CD4-positive, alpha-beta T cell treated with Interleukin-12 subunit alpha and Interleukin-12 subunit beta, for 1 hour (primary cell): ENCODE measurements around the gene AIP.
A peak's percentile ranks its signal among the peaks of the same experiment; 100 is the strongest.
"Not testable (repeated sequence)": the region's sequence is repeated elsewhere in the genome, so short reads cannot be mapped to it uniquely, and the experiment has no call there.

Source experiments
- DNase-seq: peaks from one replicate; pipeline ENCODE4 v3.0.0-alpha.2; 2020

Gene AIP

DNA sequence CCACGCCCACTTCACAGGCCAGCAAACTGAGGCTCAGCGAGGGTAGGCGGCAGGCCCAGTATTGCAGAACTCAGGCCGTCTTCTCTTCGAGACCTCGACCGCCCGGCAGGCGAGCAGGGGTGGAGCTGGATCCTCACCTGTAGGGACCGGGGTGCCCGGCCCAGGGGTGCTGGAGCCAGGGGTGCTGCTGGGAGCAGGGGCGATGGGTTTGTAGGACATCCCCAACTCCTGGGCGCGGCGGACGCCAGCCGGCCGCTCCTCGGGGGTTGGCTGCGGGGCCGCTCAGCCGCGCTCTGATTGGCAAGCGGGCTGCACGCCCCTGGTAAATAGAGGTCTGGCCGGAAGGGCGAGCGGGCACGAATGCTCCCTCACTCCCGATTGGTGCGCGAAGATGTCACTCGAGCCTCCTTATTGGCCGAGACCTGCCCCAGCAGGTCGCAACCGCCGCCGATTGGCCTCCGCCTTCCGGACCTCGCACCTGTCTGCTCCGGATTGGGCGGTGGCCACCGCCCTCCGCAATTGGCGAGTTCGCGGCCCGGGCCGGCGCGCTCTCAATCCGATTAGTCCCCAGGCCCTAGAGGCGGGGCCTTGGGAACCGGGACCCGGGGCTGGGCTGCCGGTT is 25.1 kb downstream of the AIP start, which contains the start of gene CDK2AP2:
TSS of gene CDK2AP2 (minus strand) at position 299 of the 622 bp plus-strand sequence. CDS start at position 219, 80 bp downstream.
- DNase-seq, result peak; percentile 98

- peak; percentile 98 for DNase-seq
These were observed 25.8 kb downstream of the AIP start for GRCh38 chr11:67508486-67509121.

DNA sequence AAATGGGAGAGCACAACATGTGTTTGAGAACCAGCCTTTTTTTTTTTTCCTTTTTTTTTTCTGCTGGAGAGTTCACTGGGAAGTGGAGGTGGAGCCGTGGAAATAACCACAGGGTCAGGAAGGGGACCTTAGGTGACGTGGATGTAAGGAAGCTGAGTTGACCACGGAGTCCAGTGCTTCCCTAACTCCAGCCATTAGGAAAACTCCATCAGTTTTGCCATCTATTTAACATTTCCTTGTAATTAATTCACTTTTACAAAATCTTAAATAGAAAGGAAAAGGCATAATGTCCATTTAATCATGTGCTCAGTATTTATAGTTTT is 27.2 kb downstream of the AIP start:
- DNase-seq, result no peak

DNA sequence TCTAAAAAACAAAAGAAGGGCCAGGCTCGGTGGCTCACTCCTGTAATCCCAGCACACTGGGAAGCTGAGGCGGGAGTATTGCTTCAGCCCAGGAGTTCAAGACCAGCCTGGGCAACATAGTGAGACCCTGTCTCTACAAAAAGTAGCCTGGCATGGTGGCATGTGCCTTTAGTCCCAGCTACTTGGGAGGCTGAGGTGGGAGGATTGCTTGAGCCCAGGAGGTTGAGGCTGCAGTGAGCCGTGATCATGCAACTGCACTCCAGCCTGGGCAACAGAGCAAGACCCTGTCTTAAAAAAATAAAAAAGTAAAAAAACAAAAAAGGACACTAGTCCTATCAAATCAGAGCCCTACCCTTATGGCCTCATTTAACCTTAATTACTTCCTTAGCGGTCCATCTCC is 28.7 kb downstream of the AIP start:
- DNase-seq, result not testable (repeated sequence)

- DNase-seq, result no peak
These were observed 31.3 kb downstream of the AIP start for GRCh38 chr11:67514116-67514515.

GRCh38 chr11:67516806-67517205 is 34.0 kb downstream of the AIP start:
- no peak for DNase-seq

GRCh38 chr11:67517784-67518552 is 35.1 kb downstream of the AIP start:
- no peak for DNase-seq

DNA sequence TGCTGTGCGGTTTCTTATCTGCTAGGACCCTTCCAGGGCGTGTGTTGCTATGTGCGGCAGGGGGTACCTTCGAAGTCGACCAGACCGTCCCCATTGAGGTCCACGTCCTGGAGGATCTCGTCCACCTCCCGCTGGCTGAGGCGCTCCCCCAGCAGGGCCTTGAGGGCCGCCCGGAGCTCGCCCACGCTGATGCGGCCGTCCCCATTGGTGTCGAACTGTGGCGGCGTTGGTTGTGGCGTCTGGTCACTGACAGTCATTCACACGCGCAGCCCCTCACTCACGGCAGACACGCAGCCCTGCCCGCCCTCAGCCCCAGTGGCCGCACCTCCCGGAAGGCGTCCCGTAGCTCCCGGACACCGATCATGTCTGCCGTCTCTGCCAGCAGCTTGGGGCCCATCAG is 36.9 kb downstream of the AIP start:
- DNase-seq, result no peak

DNA sequence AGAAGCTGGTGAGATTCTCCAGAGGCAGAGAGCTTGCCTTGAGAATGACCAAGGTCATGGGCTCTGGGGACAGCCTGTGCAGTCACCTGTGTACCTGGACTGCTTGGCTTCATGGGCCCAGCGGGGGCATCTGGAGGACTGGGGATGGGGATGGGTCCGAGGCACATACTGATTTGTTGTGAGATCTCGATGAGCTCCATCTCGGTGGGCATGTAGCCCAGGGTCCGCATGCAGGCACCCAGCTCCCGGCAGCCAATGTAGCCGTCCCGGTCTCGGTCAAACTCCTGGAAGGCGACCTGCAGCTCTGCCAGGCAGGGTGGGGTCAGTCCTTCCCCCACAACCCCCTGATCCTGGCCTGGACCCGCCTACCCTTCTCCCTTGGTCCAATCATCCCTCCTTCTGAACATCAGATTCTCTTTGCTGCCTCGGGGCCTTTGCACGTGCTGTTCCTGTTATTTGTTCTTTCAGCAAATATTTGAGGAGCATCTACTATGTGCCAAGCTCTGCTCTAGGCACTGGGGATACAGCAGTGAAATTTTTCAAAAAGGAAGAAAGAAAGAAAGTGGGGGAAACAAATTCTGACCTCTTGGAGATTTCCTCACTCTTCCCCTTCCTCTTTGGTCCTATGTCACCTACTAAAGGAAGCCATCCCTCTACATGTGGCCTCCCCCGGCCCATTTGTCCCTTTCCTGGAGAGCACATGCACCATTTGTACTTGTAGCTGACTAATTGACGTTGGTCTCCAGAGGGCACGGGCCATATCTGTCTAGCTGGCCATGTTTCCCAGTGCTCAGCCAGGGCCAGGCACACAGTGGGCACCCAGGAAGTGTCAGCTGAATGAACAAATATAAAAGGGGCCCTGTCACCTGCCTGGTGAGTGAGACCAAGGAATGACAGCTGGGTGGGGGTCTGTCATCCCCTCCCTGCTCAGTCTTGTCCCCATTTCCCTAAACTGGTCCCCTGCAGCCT is 38.3 kb downstream of the AIP start:
- no peak for DNase-seq

DNA sequence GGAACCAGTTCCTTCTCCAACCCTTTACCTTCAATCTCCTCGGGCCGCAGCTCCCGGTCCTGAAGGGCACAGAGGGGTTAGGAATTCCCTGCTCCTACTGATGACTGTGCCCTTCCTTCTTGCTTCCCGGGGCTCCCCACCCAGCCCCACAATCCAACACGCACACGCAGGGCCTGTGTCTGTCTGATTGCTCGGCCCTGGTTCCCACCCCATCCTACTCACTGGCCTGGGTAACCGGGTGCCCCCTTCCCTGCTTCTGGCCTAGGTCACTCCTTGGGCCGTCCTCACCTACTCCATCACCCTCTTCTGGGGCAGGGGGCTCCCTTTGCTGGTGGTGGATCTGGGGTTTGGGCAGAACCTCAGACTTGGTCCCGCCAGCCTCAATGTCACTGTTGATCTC is 39.1 kb downstream of the AIP start:
- DNase-seq, result no peak

- DNase-seq, result no peak
These were observed 39.5 kb downstream of the AIP start for GRCh38 chr11:67522338-67522737.

GRCh38 chr11:67522844-67523555 is 40.2 kb downstream of the AIP start, which contains the start of gene CABP2:
CABP2 (minus strand) TSS chr11:67523446; CDS start chr11:67523326, 120 bp downstream.
- no peak for DNase-seq

- DNase-seq, result no peak
These were observed 41.0 kb downstream of the AIP start for GRCh38 chr11:67523556-67524479.

DNA sequence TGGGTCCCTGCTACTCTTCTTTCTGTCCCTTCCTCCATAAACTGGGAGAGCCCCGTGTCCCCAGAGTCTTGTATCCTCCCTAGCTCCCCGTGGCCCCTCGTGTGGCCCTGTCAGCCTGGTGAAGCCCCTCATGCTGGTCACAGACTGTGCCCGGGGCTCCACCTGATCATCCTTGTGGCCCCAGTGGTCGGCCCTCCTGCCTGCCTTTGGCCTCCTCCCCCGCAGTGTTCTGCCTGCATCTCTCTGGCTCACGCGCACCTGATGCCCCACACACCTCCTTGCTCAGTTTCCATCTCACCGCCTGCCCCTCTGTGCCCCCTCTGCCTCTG is 41.6 kb downstream of the AIP start:
- no peak for DNase-seq

DNA sequence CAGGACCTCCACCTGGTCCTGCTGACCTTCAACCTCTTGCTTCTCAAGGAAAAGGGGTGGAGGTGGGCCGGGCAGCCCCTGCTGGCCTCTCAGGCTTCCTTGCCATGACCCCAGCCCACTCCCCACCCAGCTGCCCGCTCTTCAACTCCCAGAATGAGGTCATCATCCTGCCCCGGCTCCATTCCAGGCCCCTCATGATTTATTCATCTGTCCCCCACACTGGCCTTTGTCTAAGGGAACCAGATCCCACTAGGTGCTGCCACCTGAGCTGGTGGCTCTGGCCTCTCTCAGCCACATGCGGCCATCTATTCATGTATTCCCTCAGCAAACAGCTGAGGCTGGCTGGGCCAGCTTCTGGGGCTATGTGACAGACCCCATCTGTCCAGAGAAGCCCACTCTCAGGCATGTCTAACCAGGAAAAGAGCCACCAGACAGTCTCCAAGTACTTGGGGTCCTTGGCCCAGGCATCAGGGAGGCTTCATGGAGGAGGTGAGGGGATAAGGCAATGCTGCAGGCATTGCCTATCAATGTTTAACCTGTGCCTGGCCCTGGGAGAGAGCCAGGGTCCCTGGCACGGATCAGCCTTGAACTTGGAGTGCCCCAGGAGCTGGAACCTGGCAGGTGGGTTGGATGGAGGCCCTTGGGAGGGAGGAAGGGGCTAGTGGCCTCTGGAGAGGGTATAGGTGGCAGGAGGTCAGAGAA is 42.6 kb downstream of the AIP start:
- DNase-seq, result no peak

DNA sequence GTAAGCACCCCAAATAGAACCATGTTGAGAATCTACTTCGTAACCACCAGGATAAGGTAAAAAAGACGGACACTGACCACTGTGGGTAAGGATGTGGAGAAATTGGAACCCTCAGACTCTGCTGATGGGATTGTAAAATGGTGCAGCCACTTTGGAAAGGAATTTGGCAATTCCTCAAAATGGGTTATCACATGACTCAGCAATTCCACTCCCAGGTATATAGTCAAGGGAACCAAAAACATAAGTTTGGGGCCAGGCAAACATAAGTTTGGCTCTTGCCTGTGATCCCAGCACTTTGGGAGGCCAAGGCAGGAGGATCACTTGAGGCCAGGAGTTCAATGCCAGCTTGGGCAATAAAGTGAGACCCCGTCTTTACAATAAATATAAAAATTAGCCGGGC is 45.5 kb downstream of the AIP start:
- no peak for DNase-seq

DNA sequence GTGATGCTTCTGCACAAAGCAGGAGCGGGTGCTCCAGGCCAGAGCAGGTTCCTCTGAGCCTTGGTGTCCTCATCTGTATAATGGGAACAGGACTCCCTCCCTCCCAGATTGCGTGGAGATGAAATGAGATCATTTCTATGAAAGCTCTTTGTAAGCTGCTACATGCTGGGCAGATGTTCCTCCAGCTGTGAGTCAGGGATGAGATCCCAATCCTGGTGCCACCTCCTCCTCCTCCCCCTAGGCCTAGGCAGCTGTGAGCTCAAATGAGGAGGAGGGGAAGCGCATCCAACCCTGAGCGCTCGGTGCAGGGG is 47.4 kb downstream of the AIP start:
- DNase-seq, result no peak

- DNase-seq, result no peak
These were observed 50.1 kb downstream of the AIP start for GRCh38 chr11:67532889-67533288.

- DNase-seq, result no peak
These were observed 51.3 kb downstream of the AIP start for GRCh38 chr11:67534070-67534679.

GRCh38 chr11:67535561-67535960 is 52.7 kb downstream of the AIP start:
- DNase-seq, result no peak
